PC-9 (cell line): ENCODE results near the gene OAF.

ENCODE experiments used
- CTCF ChIP-seq: fragments of 200-600 bp; sonication (generic); conservative IDR thresholded peaks from 2 replicates; pipeline ENCODE4 v1.6.1; 2017; ENCODE audit warnings: mixed run types, antibody characterized with exemption, mild to moderate bottlenecking, moderate library complexity
- EZH2 ChIP-seq: fragments of 200-600 bp; sonication (generic); IDR thresholded peaks from 2 replicates; pipeline ENCODE4 v1.8.0; 2017; ENCODE audit warnings: antibody characterized with exemption, low read depth

GRCh38 chr11:120268686-120269085, 57.9 kb downstream of the OAF start:
- no peak for TF ChIP-seq CTCF
- TF ChIP-seq EZH2, result no peak
